HG03175 (cell line): ENCODE measurements around the gene H2BW2.
A peak's percentile ranks its signal among the peaks of the same experiment; 100 is the strongest.
"Not testable (repeated sequence)": the region's sequence is repeated elsewhere in the genome, so short reads cannot be mapped to it uniquely, and the experiment has no call there.

ENCODE experiments used
- ATAC-seq: cut with Tn5 transposase; IDR thresholded peaks from one replicate; pipeline ENCODE4 v1.9.1; 2021; ENCODE audit warnings: mild to moderate bottlenecking, moderate library complexity; ENCODE audit not compliant: unreplicated experiment

H2BW2 gene

DNA sequence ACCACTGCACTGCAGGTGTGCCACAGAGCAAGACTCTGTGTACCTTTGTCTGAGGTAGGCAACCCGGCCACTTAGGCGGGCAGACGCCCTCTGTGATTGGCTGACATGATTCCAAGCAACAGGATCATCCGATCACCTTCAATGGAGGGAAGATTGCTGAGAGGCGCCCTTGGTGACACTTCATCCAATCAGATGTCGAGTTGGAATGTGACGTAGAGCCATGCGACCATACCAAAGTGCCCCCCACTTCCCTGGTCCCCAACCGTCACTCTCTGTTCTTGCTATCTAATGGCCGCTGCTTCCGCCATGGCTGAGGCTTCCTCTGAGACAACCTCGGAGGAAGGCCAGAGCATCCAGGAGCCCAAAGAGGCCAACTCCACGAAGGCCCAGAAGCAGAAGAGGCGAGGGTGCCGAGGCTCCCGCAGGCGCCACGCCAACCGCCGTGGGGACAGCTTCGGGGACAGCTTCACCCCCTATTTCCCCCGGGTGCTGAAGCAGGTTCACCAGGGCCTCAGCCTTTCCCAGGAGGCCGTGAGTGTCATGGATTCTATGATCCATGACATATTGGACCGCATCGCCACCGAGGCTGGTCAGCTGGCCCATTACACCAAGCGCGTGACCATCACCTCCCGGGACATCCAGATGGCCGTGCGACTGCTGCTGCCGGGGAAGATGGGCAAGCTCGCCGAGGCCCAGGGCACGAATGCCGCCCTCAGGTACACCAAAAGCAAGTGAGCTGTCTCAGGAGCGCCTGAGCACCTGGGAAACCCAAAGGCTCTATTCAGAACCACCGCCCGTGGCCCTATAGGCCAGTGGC lies at the start of gene H2BW2:
TSS of gene H2BW2 (plus strand) at position 268 of the 817 bp plus-strand sequence. CDS start at position 307, 39 bp downstream.
- ATAC-seq: no peak

DNA sequence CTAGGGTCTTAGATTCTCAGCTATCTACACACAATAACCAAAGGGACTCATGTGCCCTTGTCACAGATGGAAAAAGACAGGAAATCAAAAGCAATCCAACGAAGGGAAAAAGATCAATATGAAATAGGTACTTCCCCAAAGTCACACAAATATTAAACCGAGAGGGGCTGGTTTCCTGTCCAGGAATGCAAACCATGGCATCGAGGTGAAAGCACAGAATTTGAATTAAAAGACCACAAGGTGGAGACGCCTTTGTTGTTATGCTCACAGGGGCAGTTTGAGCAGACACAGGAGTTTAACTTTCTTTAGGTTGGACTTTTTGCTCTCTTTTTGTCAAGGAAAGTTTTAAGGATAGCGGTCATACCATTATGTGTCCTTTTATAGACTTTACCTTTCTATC lies 40.5 kb upstream of the H2BW2 start:
- ATAC-seq: peak; percentile 69

DNA sequence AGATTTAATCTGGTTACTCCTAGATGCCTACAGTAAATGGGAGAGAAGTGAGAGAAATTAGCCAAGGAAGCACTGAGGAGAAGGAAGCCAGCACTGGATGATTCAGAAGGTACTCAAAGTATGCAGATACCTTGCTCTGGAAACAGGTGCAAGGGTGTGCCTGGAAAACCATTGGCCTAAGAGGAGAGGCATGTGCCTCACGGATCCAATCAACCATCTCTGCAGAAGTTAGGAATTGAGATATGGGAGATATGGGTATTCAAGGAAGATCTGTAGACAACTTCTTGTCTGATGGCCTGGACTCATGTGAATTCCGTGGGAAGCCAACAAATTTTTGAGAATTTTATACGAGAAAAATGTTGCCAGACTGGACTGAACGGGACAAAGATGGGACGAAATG lies 30.9 kb upstream of the H2BW2 start:
- no peak for ATAC-seq

GRCh38 chrX:104013158-104013557 lies 26.6 kb upstream of the H2BW2 start:
- ATAC-seq: no peak

GRCh38 chrX:104013606-104014005 lies 26.1 kb upstream of the H2BW2 start, which contains the start of gene H2BW1:
TSS of gene H2BW1 (minus strand) at chrX:104013708. CDS start at chrX:104013576, 132 bp downstream.
- ATAC-seq: no peak

DNA sequence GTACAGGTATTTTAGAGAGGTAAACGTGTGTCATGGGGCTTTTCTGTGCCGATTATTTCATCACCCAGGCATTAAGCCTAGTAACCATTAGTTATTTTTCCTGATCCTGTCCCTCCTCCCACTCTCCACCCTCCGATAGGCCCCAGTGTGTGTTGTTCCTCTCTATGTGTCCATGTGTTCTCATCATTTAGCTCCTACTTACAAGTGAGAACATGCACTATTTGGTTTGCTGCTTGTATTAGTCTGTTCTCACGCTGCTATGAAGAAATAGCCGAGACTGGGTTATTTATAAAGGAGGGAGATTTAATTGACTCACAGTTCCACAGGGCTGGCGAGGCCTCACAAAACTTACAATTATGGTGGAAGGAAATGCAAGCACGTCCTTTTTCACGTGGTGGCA lies 24.2 kb upstream of the H2BW2 start:
- ATAC-seq: not testable (repeated sequence)

DNA sequence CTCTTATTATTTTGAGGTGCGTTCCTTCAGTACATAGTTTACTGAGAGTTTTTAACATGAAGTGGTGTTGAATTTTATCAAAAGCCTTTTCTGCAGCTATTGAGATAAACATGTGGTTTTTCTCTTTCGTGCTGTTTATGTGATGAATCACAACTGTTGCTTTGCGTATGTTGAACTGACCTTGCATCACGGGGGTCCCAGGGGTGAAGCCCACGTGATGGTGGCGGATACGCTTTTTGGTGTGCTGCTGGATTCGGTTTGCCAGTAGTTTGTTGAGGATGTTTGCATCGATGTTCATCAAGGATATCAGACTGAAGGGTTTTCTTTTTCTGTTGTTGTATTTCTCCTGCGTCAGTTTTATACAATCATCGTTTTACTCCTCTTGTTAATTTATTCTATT lies 21.6 kb upstream of the H2BW2 start:
- ATAC-seq: no peak

- ATAC-seq: no peak
Observed at GRCh38 chrX:104041003-104041402, 1.2 kb downstream of the H2BW2 start.

- ATAC-seq: no peak
Observed at GRCh38 chrX:104045642-104046041, 5.9 kb downstream of the H2BW2 start.

DNA sequence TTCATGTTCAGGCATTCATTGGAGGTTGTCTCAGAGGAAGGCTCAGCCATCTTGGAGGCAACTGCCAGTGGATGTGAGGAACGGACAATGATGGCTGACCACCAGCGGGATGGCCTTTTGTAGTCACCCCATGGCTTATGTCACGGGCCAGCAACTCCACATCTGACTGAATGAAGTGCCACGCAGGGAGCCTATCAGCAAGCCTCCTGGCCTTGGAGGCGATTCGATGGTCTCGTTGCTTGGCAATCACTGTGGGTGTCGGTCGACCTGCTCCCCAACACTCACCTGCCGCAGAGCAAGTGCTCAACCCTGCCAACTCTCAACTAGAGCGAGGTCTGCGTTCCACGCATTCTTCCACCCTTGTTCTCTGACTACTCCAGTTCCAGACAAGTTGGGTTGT lies 7.4 kb downstream of the H2BW2 start:
- ATAC-seq: no peak

GRCh38 chrX:104054956-104055355 lies 15.2 kb downstream of the H2BW2 start:
- not testable (repeated sequence) for ATAC-seq

- ATAC-seq: not testable (repeated sequence)
Observed at GRCh38 chrX:104062636-104063035, 22.9 kb downstream of the H2BW2 start.

- ATAC-seq: peak; percentile 99
Observed at GRCh38 chrX:104075778-104076445, 36.2 kb downstream of the H2BW2 start, which contains the start of gene TMSB15C. TSS of gene TMSB15C (minus strand) at chrX:104076236.

DNA sequence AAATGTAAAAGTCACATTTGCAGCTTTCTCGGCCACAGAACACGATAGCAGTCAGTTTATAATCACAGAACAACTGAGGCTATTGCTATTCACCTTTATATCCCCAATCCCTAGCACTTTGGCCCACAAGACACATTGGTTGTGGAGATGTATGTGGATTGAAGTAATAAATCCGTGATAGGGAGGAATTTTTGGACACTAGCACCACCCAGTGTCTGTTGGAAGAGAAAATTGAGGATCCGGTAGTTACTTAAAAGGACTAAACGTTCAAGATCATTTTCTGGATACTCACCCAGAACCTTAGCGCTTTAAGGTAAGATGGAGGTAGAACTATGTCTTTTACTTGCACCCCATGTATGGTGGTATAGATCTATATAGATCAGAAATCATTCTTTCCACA lies 38.1 kb downstream of the H2BW2 start:
- ATAC-seq: not testable (repeated sequence)

- no peak for ATAC-seq
Observed at GRCh38 chrX:104084063-104084462, 44.3 kb downstream of the H2BW2 start.

DNA sequence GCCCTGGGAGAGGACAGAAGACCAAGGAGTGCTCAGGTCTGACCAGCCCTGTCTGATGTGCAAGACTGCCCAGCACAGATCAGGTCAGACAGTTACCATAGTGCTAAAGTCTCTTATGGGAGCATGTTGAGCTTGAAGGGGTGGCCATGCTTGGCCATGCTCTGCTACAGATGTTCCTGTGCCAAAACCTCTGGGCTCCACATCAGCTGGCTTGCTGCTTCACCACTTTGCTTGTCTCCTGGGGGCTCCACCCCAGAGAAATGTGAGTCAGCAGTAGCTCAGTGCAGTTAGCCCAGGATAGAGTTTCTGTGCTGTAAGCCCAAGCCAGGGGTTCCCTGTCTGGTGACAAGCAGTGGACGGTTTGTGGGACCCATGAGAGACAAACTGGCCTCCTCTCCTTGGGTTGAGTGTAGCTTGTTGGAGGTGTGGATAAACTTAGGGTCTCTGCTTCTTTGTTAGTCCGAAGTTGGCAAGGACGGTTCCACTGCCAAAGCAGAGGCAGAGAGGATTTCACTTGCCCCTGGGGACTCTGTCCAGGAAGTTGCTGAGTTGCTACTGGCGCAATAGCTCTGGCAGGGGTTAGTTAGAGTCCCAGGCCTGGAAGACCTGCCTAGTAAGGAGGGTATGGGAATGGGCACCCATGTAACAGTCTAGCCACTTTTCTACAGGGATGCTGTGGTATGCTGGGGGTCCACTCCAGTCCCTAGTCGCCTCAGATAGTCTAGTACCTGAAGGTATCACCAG lies 45.0 kb downstream of the H2BW2 start:
- no peak for ATAC-seq

GRCh38 chrX:104085477-104085876 lies 45.7 kb downstream of the H2BW2 start:
- ATAC-seq: no peak

DNA sequence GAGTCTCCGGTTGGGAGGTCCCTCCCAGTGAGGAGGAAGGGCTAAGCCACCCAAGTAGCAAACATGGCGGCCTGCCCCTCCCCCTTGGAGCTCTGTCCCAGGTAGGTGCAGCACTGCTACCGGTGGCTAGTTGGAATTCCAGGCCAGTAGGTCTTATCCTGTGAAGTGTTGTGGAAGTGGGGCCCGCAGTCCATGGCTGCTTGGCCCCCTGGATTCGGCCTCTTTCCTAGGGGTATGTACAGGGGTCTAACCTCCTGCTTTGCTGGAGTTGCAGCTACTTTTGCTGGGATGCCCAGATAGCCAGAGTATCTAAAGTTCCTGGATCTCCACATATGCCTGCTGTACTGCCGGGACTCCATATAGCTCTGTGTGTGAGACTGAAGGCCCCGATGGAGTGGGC lies 46.2 kb downstream of the H2BW2 start:
- no peak for ATAC-seq
